Heart right ventricle (tissue), 16 donors: ENCODE results near the gene CARD10. TPM values are rescaled to one million over a fixed set of nuclear protein-coding genes. Genes with fewer than 3 reads are reported as not detected.
A peak's percentile ranks its signal among the peaks of the same experiment; 100 is the strongest.

Experiments
- ATAC-seq, 8 donors: fragments of 200-7000 bp; cut with Tn5 transposase; one replicate each; pipeline ENCODE4 v1.9.1; 2020; ENCODE audit warnings: mild to moderate bottlenecking in 8 of 8, moderate library complexity in 8 of 8, moderate number of reproducible peaks in 1 of 8
- DNase-seq, 2 donors: peaks; one replicate each; pipeline ENCODE4 v3.0.0-alpha.2; 2020
- H3K27ac ChIP-seq, 10 donors: fragments of 200-600 bp; sonication (generic) in 2 of 10; one replicate each; pipeline versions ENCODE4 v1.5.0 to v1.8.0; 2020 to 2022; ENCODE audit warnings: mild to moderate bottlenecking in 3 of 10
- H3K27me3 ChIP-seq, 7 donors: fragments of 200-600 bp; one replicate each; pipeline ENCODE4 v1.8.0; 2021 to 2022; ENCODE audit warnings: mild to moderate bottlenecking in 2 of 7
- H3K36me3 ChIP-seq, 9 donors: fragments of 200-600 bp; sonication (generic) in 1 of 9; one replicate each; pipeline versions ENCODE4 v1.5.0 to v1.8.0; 2020 to 2022; ENCODE audit warnings: mild to moderate bottlenecking in 2 of 9
- H3K4me1 ChIP-seq, 9 donors: fragments of 200-600 bp; sonication (generic) in 1 of 9; one replicate each; pipeline versions ENCODE4 v1.5.0 to v1.8.0; 2020 to 2022; ENCODE audit warnings: mild to moderate bottlenecking in 4 of 9
- H3K4me3 ChIP-seq, 10 donors: fragments of 200-600 bp; sonication (generic) in 2 of 10; one replicate each; pipeline versions ENCODE4 v1.5.0 to v1.8.0; 2020 to 2022; ENCODE audit warnings: mild to moderate bottlenecking in 7 of 10, moderate library complexity in 2 of 10
- H3K9me3 ChIP-seq, 11 donors: fragments of 200-600 bp in 10 of 11; sonication (generic) in 2 of 11; one replicate each; pipeline versions ENCODE4 v1.5.0 to v1.8.0; 2013 to 2022; ENCODE audit warnings: mild to moderate bottlenecking in 2 of 11, control low read depth in 1 of 11, moderate library complexity in 1 of 11
- CTCF ChIP-seq, 9 donors: fragments of 200-600 bp; sonication (generic) in 2 of 9; IDR thresholded peaks; one replicate each; pipeline versions ENCODE4 v1.5.0 to v1.8.0; 2021 to 2022; ENCODE audit warnings: antibody characterized with exemption in 9 of 9, mild to moderate bottlenecking in 5 of 9, moderate library complexity in 1 of 9
- WGBS, 2 donors: extraction: QIAGEN DNeasy Blood & Tissue Kit; methylation state at CpG; one replicate each; pipeline ENCODE4 v1.1.7; 2013; ENCODE audit warnings: inconsistent platforms in 1 of 2; 5-methylcytosine and 5-hydroxymethylcytosine counted together
- intact Hi-C, 10 donors: fragments of 100-400 bp; cut with DNase I; formaldehyde crosslinking; loops; one replicate each; pipeline versions ENCODE4 v1.11.1 to v1.14.2; 2022
- polyA plus RNA-seq, 2 donors: library from polyadenylated mRNA; stranded (reverse); fragments of 200-250 nt; gene quantifications; one replicate each; pipeline ENCODE4 v1.2.3, GENCODE V29; 2013
- total RNA-seq, 10 donors: library from RNA; stranded (reverse); fragmentation: NEBNext Ultra II Directional in 3 of 10; extraction: Animal tissue kit (Norgen Biotek cat#: 25700) in 3 of 10; gene quantifications; one replicate each; pipeline versions ENCODE4 v1.2.1 to v1.2.4, GENCODE V29; 2021 to 2023
- donor health status: Arrhythmogenic right ventricular cardiomyopathy.
- donor health status: ischemic (EF 13 %, LVEDD 7.1; RV severe dilation, severe dysfunction).
- donor health status: healthy with polysubstance abuse.
- donor health status: DM: no; HTN: yes; CAD: no.
- donor health status: DM: no; HTN: no; CAD: no.
- donor health status: ischemic (EF 25% LVEDD 6.9; RV normal size, moderate dysfunction).
- donor health status: ischemic (EF 25% LVEDD 5.7; RV mildly dilated, moderate dysfunction).
- donor health status: healthy.
- donor health status: DM: yes; HTN: yes; CAD: no.
- donor health status: Ischemic cardiomyopathy.
- donor health status: ischemic (EF 35%, LVEDD 5.7; RV mildly dilated, moderate dysfunction).
- donor health status: nonischemic (EF 11% LVEDD 7.7; RV severe dilation, severe dysfunction).
- donor health status: DM: yes; HTN: yes; CAD: no.
- donor health status: PGD.
- donor health status: ischemic (EF 29% LVEDD 5.4; RV normal size, mild dysfunction).
- donor health status: nonischemic (EF 23%, LVEDD 6.1; RV moderate dilation, normal function).

CARD10 gene
- total and polyA plus RNA-seq, 12 donors, result 7.4 to 14.8 (median 8.9) TPM

- ATAC-seq, result peak; percentile 55 to 82 (median 80)
- Histone ChIP-seq H3K36me3 (peaks cover 0 to 64% (median 0%) of the 10 kb centered on the region in 9 donors), H3K4me3 (peak overlapping the region in 4 of 10 donors; percentile 12 to 36 (median 24)), H3K4me1 (peaks cover 6 to 94% (median 61%) of the 10 kb centered on the region in 9 donors), H3K9me3 (no peaks in the 10 kb centered on the region), H3K27ac (peak overlapping the region; percentile 66 to 89 (median 84)), H3K27me3 (peaks cover 0 to 14% (median 0%) of the 10 kb centered on the region in 7 donors)
- no peak for TF ChIP-seq CTCF (IDR thresholded peaks at IDR 0.05)
- WGBS, 2 donors, result 44 to 47% methylated on average over 23 to 24 of the region's 24 CpGs
- DNase-seq, result peak; percentile 75 to 77
- intact Hi-C loops, result loop anchor here in 1 of 10 donors (2.0 kb wide), 1 partner anchor 14 kb away; the partner anchor contains the start of gene MFNG
Measured at GRCh38 chr22:37500745-37501609, 18.2 kb downstream of the CARD10 start.

- DNase-seq, result no peak
- H3K4me1 ChIP-seq, result peaks cover 6 to 84% (median 58%) of the 10 kb centered on the region in 9 donors
- no peak overlapping the region for H3K4me3 ChIP-seq
- peaks cover 0 to 65% (median 0%) of the 10 kb centered on the region in 9 donors for H3K36me3 ChIP-seq
- WGBS, 2 donors, result 83 to 85% methylated on average over 13 of the region's 13 CpGs
- TF ChIP-seq CTCF (IDR thresholded peaks at IDR 0.05), result no peak
- peak overlapping the region; percentile 44 to 89 (median 84) for H3K27ac ChIP-seq
- intact Hi-C loops, result loop anchor here in 1 of 10 donors (2.0 kb wide), 1 partner anchor 13 kb away; the partner anchor contains the start of gene MFNG
- no peaks in the 10 kb centered on the region for H3K9me3 ChIP-seq
- no peak for ATAC-seq
- H3K27me3 ChIP-seq, result peaks cover 0 to 14% (median 0%) of the 10 kb centered on the region in 7 donors
Measured at GRCh38 chr22:37499789-37500540, 19.2 kb downstream of the CARD10 start.

- H3K4me3 ChIP-seq, result no peak overlapping the region
- DNase-seq (no peak), ATAC-seq (no peak)
- intact Hi-C loops, result no loop called here
- H3K27me3 ChIP-seq, result peaks cover 0 to 14% (median 0%) of the 10 kb centered on the region in 7 donors
- 73 to 76% methylated on average over 12 of the region's 12 CpGs for WGBS, 2 donors
- peak overlapping the region in 5 of 10 donors; percentile 44 to 89 (median 83) for H3K27ac ChIP-seq
- peaks cover 0 to 67% (median 0%) of the 10 kb centered on the region in 9 donors for H3K36me3 ChIP-seq
- no peak for TF ChIP-seq CTCF (IDR thresholded peaks at IDR 0.05)
- peaks cover 6 to 77% (median 53%) of the 10 kb centered on the region in 9 donors for H3K4me1 ChIP-seq
- no peaks in the 10 kb centered on the region for H3K9me3 ChIP-seq
Measured at GRCh38 chr22:37499027-37499707, 20.0 kb downstream of the CARD10 start.
